Uterus (tissue), 4 donors: ENCODE results near the gene KCNH1. TPM values are rescaled to one million over a fixed set of nuclear protein-coding genes. Genes with fewer than 3 reads are reported as not detected.

Experiments
- DNase-seq, 2 donors: peaks; one replicate each; pipeline ENCODE4 v3.0.0-alpha.2; 2019 to 2020
- H3K27ac ChIP-seq, 2 donors: fragments of 200-600 bp; sonication (generic); 1 replicate in 1 of 2; 2 replicates in 1 of 2; pipeline ENCODE4 v1.5.1; 2016 to 2018
- H3K27me3 ChIP-seq, 2 donors: fragments of 200-600 bp; sonication (generic); one replicate each; pipeline ENCODE4 v1.5.1; 2018 to 2019; ENCODE audit warnings: control low read depth in 1 of 2
- H3K36me3 ChIP-seq, 2 donors: fragments of 200-600 bp; sonication (generic); one replicate each; pipeline ENCODE4 v1.5.1; 2019; ENCODE audit warnings: control low read depth in 1 of 2
- H3K4me1 ChIP-seq, 2 donors: fragments of 200-600 bp; sonication (generic); one replicate each; pipeline ENCODE4 v1.5.1; 2018 to 2019; ENCODE audit warnings: control low read depth in 1 of 2
- H3K4me3 ChIP-seq, 2 donors: fragments of 200-600 bp; sonication (generic); 1 replicate in 1 of 2; 2 replicates in 1 of 2; pipeline ENCODE4 v1.5.1; 2018 to 2019; ENCODE audit warnings: mild to moderate bottlenecking in 1 of 2
- H3K9me3 ChIP-seq, 2 donors: fragments of 200-600 bp; sonication (generic); one replicate each; pipeline ENCODE4 v1.5.1; 2019; ENCODE audit warnings: control low read depth in 1 of 2
- POLR2A ChIP-seq, 2 donors: fragments of 450-650 bp; IDR thresholded peaks; one replicate each; pipeline ENCODE4 v1.6.1; 2016; ENCODE audit warnings: antibody characterized with exemption in 2 of 2, mild to moderate bottlenecking in 1 of 2, moderate library complexity in 1 of 2
- intact Hi-C: fragments of 100-400 bp; cut with DNase I; formaldehyde crosslinking; loops from one replicate; pipeline ENCODE4 v1.15.1; 2023; ENCODE audit warnings: low total_unique reads
- total RNA-seq, 4 donors: library from RNA; depleted of rRNA in 3 of 4; stranded (reverse); fragments of >200 nt in 3 of 4; gene quantifications; one replicate each; pipeline versions ENCODE4 v1.1.0 to v1.2.4, GENCODE V29; 2014 to 2023
- TF ChIP-seq, protein P1 (sequence below), 4 experiments: fragments of 200-600 bp in 2 of 4; fragments of 450-650 bp in 2 of 4; sonication (generic) in 2 of 4; IDR thresholded peaks; one replicate each; pipeline ENCODE4 v1.5.1; 2016 to 2019; ENCODE audit warnings: antibody characterized with exemption in 4 of 4, mild to moderate bottlenecking in 2 of 4, moderate library complexity in 1 of 4
- donor health status: DM: yes; HTN: yes; CAD: no.

KCNH1 gene
- total RNA-seq, 4 donors from 2014 or later, result 1.1 to 1.5 TPM; not detected in 2

DNA sequence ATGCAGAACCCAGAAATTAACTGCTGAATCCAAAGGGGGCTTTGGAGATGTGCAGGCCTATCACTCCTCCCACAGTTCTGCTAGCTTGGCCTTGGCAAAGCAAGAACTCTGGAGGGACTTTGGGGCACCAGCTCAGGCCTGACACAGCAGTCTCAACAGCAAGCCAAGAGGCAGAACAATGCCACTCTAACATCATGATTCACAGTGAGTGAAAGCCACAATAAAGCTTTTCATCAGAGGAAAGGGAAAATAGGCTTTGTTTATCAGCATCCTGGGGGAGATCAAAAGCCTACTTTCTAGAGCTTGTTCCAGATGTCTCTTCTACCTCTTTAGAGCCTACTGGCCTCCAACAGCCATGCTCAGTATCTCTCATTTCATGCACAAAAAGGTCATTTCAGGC, 283.4 kb downstream of the KCNH1 start:
- TF ChIP-seq POLR2A (IDR thresholded peaks at IDR 0.05), result no peak
- TF ChIP-seq, protein P1, sequence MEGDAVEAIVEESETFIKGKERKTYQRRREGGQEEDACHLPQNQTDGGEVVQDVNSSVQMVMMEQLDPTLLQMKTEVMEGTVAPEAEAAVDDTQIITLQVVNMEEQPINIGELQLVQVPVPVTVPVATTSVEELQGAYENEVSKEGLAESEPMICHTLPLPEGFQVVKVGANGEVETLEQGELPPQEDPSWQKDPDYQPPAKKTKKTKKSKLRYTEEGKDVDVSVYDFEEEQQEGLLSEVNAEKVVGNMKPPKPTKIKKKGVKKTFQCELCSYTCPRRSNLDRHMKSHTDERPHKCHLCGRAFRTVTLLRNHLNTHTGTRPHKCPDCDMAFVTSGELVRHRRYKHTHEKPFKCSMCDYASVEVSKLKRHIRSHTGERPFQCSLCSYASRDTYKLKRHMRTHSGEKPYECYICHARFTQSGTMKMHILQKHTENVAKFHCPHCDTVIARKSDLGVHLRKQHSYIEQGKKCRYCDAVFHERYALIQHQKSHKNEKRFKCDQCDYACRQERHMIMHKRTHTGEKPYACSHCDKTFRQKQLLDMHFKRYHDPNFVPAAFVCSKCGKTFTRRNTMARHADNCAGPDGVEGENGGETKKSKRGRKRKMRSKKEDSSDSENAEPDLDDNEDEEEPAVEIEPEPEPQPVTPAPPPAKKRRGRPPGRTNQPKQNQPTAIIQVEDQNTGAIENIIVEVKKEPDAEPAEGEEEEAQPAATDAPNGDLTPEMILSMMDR (IDR thresholded peaks at IDR 0.05), result no peak

DNA sequence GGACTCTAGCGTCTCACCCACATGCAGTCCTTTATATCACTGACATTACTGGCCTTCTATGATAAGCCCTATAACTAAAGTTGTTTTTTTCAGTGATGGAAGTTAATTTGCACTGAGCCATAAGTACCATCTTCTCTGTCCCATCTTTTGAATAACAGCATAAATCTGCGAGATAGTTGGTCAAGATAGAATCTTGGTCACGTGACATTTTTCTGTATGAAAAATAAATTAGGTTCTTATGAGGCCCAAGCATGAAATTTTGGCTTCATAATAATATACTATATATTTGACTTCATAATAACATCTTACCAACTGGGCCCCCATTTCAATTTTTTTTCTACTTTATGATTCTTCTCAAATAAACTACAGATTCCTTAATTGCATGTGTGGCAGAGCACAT, 285.5 kb downstream of the KCNH1 start:
- TF ChIP-seq, protein P1 (IDR thresholded peaks at IDR 0.05), result no peak
- no peak for TF ChIP-seq POLR2A (IDR thresholded peaks at IDR 0.05)
- intact Hi-C loops, result no loop called here
- no peaks in the 10 kb centered on the region for H3K9me3 ChIP-seq
- DNase-seq, result no peak
- H3K4me3 ChIP-seq, result no peak overlapping the region
- no peaks in the 10 kb centered on the region for H3K36me3 ChIP-seq
- H3K27me3 ChIP-seq, result no peaks in the 10 kb centered on the region
- H3K27ac ChIP-seq, result no peak overlapping the region
- no peaks in the 10 kb centered on the region for H3K4me1 ChIP-seq

More for the DNA sequence above, 283.4 kb downstream of the KCNH1 start:
- Histone ChIP-seq H3K9me3 (no peaks in the 10 kb centered on the region), H3K4me1 (no peaks in the 10 kb centered on the region), H3K27me3 (no peaks in the 10 kb centered on the region), H3K36me3 (no peaks in the 10 kb centered on the region), H3K4me3 (no peak overlapping the region), H3K27ac (no peak overlapping the region)
- no peak for DNase-seq
- intact Hi-C loops, result no loop called here

DNA sequence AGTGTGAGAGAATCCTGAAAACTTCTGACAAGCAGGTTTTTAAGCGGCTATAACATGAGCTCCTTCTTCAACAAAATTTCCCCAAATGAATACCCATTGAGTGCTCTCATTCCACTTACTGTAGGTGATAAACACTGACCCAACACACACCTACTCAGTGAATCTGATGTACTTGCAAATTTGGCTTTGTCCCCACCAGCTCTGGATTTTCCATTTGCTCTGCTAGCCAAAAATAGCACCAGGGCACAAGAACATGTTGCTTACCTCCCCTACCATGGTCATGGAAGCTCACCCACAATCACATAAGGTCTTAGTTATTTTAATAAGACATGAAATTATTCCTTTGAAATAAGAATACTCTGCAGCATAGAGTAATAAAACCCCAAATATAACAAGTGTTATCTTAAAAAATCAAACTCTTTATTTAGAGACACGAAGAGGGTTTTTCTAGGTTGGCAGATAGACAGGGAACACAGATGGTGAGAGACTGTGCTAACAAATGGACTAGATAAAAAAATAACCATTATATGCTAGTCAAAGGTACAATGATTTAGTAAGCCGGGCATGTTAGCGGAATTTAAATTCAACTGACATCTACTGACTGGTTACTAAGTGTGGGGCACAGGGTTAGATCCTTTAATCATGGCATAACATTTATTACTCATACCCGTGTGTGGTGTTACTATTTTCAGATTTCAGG, 291.9 kb downstream of the KCNH1 start:
- TF ChIP-seq, protein P1 (IDR thresholded peaks at IDR 0.05), result no peak
- TF ChIP-seq POLR2A (IDR thresholded peaks at IDR 0.05), result no peak
- H3K36me3 ChIP-seq, result no peaks in the 10 kb centered on the region
- H3K4me3 ChIP-seq, result no peak overlapping the region
- H3K4me1 ChIP-seq, result no peaks in the 10 kb centered on the region
- no peaks in the 10 kb centered on the region for H3K9me3 ChIP-seq
- H3K27me3 ChIP-seq, result no peaks in the 10 kb centered on the region
- no peak for DNase-seq
- H3K27ac ChIP-seq, result no peak overlapping the region
- intact Hi-C loops, result no loop called here

DNA sequence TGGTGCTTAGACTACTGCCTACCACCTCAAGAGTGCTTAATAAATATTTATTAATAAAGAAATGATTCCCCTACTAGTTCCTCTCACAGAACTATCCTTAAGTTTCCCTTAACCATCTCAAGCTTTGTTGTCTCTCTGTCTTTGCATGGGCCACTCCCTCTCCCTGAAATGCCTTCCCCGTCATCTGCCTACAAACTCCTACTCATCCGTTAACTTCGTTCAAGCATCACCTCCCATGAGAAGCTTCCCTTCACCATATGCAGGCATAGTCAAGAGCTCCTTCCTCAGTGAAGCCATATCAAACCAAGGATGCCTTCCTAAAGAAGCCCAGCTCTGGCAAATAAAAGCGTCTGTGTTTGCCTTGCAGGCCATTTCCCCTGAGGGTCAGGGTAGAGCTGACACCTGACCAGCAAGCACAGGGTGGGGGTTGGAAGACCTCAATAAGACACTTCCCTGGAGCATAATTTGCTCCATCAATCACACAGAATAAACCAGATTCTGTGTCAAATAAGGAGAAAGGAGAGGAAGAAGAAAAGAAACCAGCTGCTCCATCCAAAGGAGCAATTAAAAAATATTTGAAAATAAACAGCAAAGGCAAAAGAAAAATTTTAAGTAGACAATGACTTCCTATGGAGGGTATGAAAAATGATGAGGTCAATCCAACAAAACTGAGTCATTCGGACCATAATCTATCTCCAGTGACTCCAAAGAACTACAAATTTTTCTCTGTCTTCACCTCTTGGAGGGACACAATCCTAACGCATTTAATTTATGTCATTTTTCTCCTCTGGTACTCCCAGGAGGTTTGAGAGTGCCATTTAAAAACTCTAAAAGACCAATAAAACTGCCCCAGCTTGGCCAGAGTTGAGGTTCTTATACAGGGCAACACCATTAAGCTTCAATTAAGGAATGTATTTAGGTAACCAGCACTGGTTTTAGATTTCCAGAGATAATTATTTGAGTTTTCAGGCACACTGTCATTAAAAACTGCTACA, 303.6 kb downstream of the KCNH1 start:
- no peak overlapping the region for H3K27ac ChIP-seq
- DNase-seq, result no peak
- no peaks in the 10 kb centered on the region for H3K27me3 ChIP-seq
- intact Hi-C loops, result no loop called here
- no peaks in the 10 kb centered on the region for H3K9me3 ChIP-seq
- no peak overlapping the region for H3K4me3 ChIP-seq
- TF ChIP-seq, protein P1 (IDR thresholded peaks at IDR 0.05), result no peak
- TF ChIP-seq POLR2A (IDR thresholded peaks at IDR 0.05), result no peak
- no peaks in the 10 kb centered on the region for H3K36me3 ChIP-seq
- no peaks in the 10 kb centered on the region for H3K4me1 ChIP-seq
